Retinal pigment epithelial cell (primary cell): ENCODE data around the gene SPOPL.

Experiments
- DNase-seq: peaks from one replicate; pipeline ENCODE4 v3.0.0-alpha.2; 2010; ENCODE audit warnings: low read depth
- H3K4me3 ChIP-seq: 2 replicates; pipeline ENCODE4 v1.5.1; 2011; ENCODE audit warnings: mild to moderate bottlenecking, low read length, control low read depth, moderate library complexity
- CTCF ChIP-seq: conservative IDR thresholded peaks from 2 replicates; pipeline ENCODE4 v1.5.1; 2011; ENCODE audit warnings: low read depth, low read length, control low read depth, inconsistent platforms

SPOPL gene

GRCh38 chr2:138577066-138577465, 75.5 kb downstream of the SPOPL start:
- H3K4me3 ChIP-seq, result no peak overlapping the region
- TF ChIP-seq CTCF, result no peak
- DNase-seq, result no peak

GRCh38 chr2:138579556-138579955, 78.0 kb downstream of the SPOPL start:
- DNase-seq, result no peak
- no peak overlapping the region for H3K4me3 ChIP-seq
- TF ChIP-seq CTCF, result no peak

GRCh38 chr2:138581909-138582308, 80.3 kb downstream of the SPOPL start:
- no peak for TF ChIP-seq CTCF
- H3K4me3 ChIP-seq, result no peak overlapping the region
- no peak for DNase-seq

- no peak overlapping the region for H3K4me3 ChIP-seq
- no peak for DNase-seq
- TF ChIP-seq CTCF, result no peak
Measured at GRCh38 chr2:138589663-138590062, 88.1 kb downstream of the SPOPL start.

- DNase-seq, result no peak
Measured at GRCh38 chr2:138596403-138596802, 94.8 kb downstream of the SPOPL start.

GRCh38 chr2:138600732-138601457, 99.3 kb downstream of the SPOPL start:
- no peak for TF ChIP-seq CTCF
- no peak for DNase-seq
- H3K4me3 ChIP-seq, result no peak overlapping the region

More at GRCh38 chr2:138596403-138596802, 94.8 kb downstream of the SPOPL start:
- no peak for TF ChIP-seq CTCF
- H3K4me3 ChIP-seq, result no peak overlapping the region

- no peak overlapping the region for H3K4me3 ChIP-seq
- no peak for TF ChIP-seq CTCF
Measured at GRCh38 chr2:138601458-138602165, 100.0 kb downstream of the SPOPL start.

More at GRCh38 chr2:138601458-138602165, 100.0 kb downstream of the SPOPL start:
- DNase-seq, result no peak
